H9 (cell line): ENCODE measurements around the gene PKMYT1. TPM values are rescaled to one million over a fixed set of nuclear protein-coding genes. Genes with fewer than 3 reads are reported as not detected.
A peak's percentile ranks its signal among the peaks of the same experiment; 100 is the strongest.

ENCODE experiments used
- DNase-seq: peaks from one replicate; pipeline ENCODE4 v3.0.0-alpha.2; 2017
- H2AFZ ChIP-seq: one replicate; pipeline ENCODE4 v1.6.1; 2013; ENCODE audit warnings: mild to moderate bottlenecking, low read length, control low read depth, moderate library complexity
- H2AK5ac ChIP-seq: 2 replicates; pipeline ENCODE4 v1.6.1; 2013; ENCODE audit warnings: low read length, control low read depth, mixed read lengths; ENCODE audit not compliant: insufficient read length
- H2BK120ac ChIP-seq: one replicate; pipeline ENCODE4 v1.6.1; 2013; ENCODE audit warnings: low read depth, mild to moderate bottlenecking, low read length, control low read depth, inconsistent platforms; ENCODE audit not compliant: poor library complexity, severe bottlenecking
- H2BK12ac ChIP-seq: 2 replicates; pipeline ENCODE4 v1.6.1; 2013; ENCODE audit warnings: low read length, control low read depth, mixed read lengths, low read depth; ENCODE audit not compliant: insufficient read length
- H2BK15ac ChIP-seq: 2 replicates; pipeline ENCODE4 v1.6.1; 2013; ENCODE audit warnings: low read depth, low read length, control low read depth
- H2BK20ac ChIP-seq: one replicate; pipeline ENCODE4 v1.6.1; 2013; ENCODE audit warnings: low read depth, mild to moderate bottlenecking, low read length, control low read depth, inconsistent platforms; ENCODE audit not compliant: poor library complexity, severe bottlenecking
- H2BK5ac ChIP-seq: 2 replicates; pipeline ENCODE4 v1.6.1; 2013; ENCODE audit warnings: low read length, control low read depth, mixed read lengths; ENCODE audit not compliant: insufficient read length
- H3K14ac ChIP-seq: 2 replicates; pipeline ENCODE4 v1.6.1; 2013; ENCODE audit warnings: low read length, control low read depth; ENCODE audit not compliant: insufficient read depth
- H3K18ac ChIP-seq: 2 replicates; pipeline ENCODE4 v1.6.1; 2013; ENCODE audit warnings: low read depth, mild to moderate bottlenecking, mixed read lengths, low read length, control low read depth; ENCODE audit not compliant: insufficient read length
- H3K23ac ChIP-seq: 2 replicates; pipeline ENCODE4 v1.6.1; 2013; ENCODE audit warnings: low read length, control low read depth, mixed read lengths, low read depth; ENCODE audit not compliant: insufficient read length
- H3K23me2 ChIP-seq: 2 replicates; pipeline ENCODE4 v1.6.1; 2013; ENCODE audit warnings: low read depth, mild to moderate bottlenecking, mixed read lengths, low read length, control low read depth; ENCODE audit not compliant: insufficient read length, poor library complexity, severe bottlenecking
- H3K27ac ChIP-seq: 2 replicates; pipeline ENCODE4 v1.5.1; 2013; ENCODE audit warnings: low read length, control low read depth, mixed read lengths, low read depth; ENCODE audit not compliant: insufficient read length
- H3K27me3 ChIP-seq: 2 replicates; pipeline ENCODE4 v1.6.1; 2013; ENCODE audit warnings: low read length, control low read depth, inconsistent platforms; ENCODE audit not compliant: insufficient read depth
- H3K4ac ChIP-seq: 2 replicates; pipeline ENCODE4 v1.6.1; 2013; ENCODE audit warnings: low read depth, mild to moderate bottlenecking, control low read depth, inconsistent platforms, low read length, moderate library complexity
- H3K4me1 ChIP-seq: 2 replicates; pipeline ENCODE4 v1.6.1; 2013; ENCODE audit warnings: low read length, control low read depth, inconsistent platforms; ENCODE audit not compliant: insufficient read depth
- H3K4me2 ChIP-seq: 2 replicates; pipeline ENCODE4 v1.6.1; 2013; ENCODE audit warnings: low read length, control low read depth, mixed read lengths; ENCODE audit not compliant: insufficient read length, insufficient read depth
- H3K56ac ChIP-seq: 2 replicates; pipeline ENCODE4 v1.6.1; 2013; ENCODE audit warnings: low read depth, mild to moderate bottlenecking, mixed read lengths, low read length, control low read depth; ENCODE audit not compliant: insufficient read length
- H3K79me1 ChIP-seq: 2 replicates; pipeline ENCODE4 v1.6.1; 2013; ENCODE audit warnings: low read depth, mild to moderate bottlenecking, moderate library complexity, low read length, control low read depth, inconsistent platforms; ENCODE audit not compliant: insufficient read depth, poor library complexity, severe bottlenecking
- H3K79me2 ChIP-seq: 2 replicates; pipeline ENCODE4 v1.6.1; 2013; ENCODE audit warnings: low read length, control low read depth, inconsistent platforms; ENCODE audit not compliant: insufficient read depth
- H3K9ac ChIP-seq: 2 replicates; pipeline ENCODE4 v1.6.1; 2013; ENCODE audit warnings: low read length, control low read depth, mixed read lengths; ENCODE audit not compliant: insufficient read length; ENCODE audit errors: extremely low read depth
- H3K9me3 ChIP-seq: one replicate; pipeline ENCODE4 v1.6.1; 2013; ENCODE audit warnings: low read depth, low read length, inconsistent platforms; ENCODE audit not compliant: control insufficient read depth
- H3T11ph ChIP-seq: one replicate; pipeline ENCODE4 v1.6.1; 2013; ENCODE audit warnings: mild to moderate bottlenecking, low read length, control low read depth, inconsistent platforms
- H4K20me1 ChIP-seq: one replicate; pipeline ENCODE4 v1.6.1; 2013; ENCODE audit not compliant: control insufficient read depth, insufficient read length, insufficient read depth
- H4K5ac ChIP-seq: 2 replicates; pipeline ENCODE4 v1.6.1; 2013; ENCODE audit warnings: low read depth, mild to moderate bottlenecking, mixed read lengths, low read length, control low read depth; ENCODE audit not compliant: insufficient read length
- H4K8ac ChIP-seq: replicated peaks from 2 replicates; pipeline ENCODE4 v1.6.1; 2013; ENCODE audit warnings: low read length, control low read depth, mixed read lengths, low read depth; ENCODE audit not compliant: insufficient read length
- H4K91ac ChIP-seq: 2 replicates; pipeline ENCODE4 v1.6.1; 2013; ENCODE audit warnings: low read depth, mild to moderate bottlenecking, moderate library complexity, mixed read lengths, low read length, control low read depth; ENCODE audit not compliant: insufficient read length
- H3K27ac Mint-ChIP-seq, 3 experiments: 2 replicates in 2 of 3; 3 replicates in 1 of 3; pipeline ENCODE4 v1.8.0; 2020 to 2021; ENCODE audit warnings: mixed read lengths in 3 of 3, mild to moderate bottlenecking in 1 of 3, moderate library complexity in 1 of 3
- H3K27me3 Mint-ChIP-seq: 2 replicates; pipeline ENCODE4 v1.8.0; 2021; ENCODE audit warnings: low read depth, mild to moderate bottlenecking, moderate library complexity, mixed read lengths
- H3K36me3 Mint-ChIP-seq, 3 experiments: 2 replicates in 2 of 3; 3 replicates in 1 of 3; pipeline ENCODE4 v1.8.0; 2020 to 2021; ENCODE audit warnings: low read depth in 3 of 3, mixed read lengths in 3 of 3; ENCODE audit not compliant: insufficient read depth in 1 of 3
- H3K4me1 Mint-ChIP-seq, 2 experiments: 2 replicates each; pipeline ENCODE4 v1.8.0; 2020; ENCODE audit warnings: mixed read lengths in 2 of 2
- H3K4me3 Mint-ChIP-seq, 2 experiments: 2 replicates in 1 of 2; 3 replicates in 1 of 2; pipeline ENCODE4 v1.8.0; 2020 to 2021; ENCODE audit warnings: mild to moderate bottlenecking in 2 of 2, mixed read lengths in 2 of 2, moderate library complexity in 1 of 2
- H3K9me3 Mint-ChIP-seq, 2 experiments: 2 replicates in 1 of 2; 3 replicates in 1 of 2; pipeline ENCODE4 v1.8.0; 2020; ENCODE audit warnings: mild to moderate bottlenecking in 2 of 2, mixed read lengths in 2 of 2, moderate library complexity in 1 of 2
- WGBS: extraction: QIAGEN DNeasy Blood & Tissue Kit; methylation state at CpG from one replicate; pipeline ENCODE4 v1.1.7; 2013; ENCODE audit warnings: missing lambda C conversion rate, low lambda C conversion rate, mixed read lengths; ENCODE audit not compliant: insufficient read length; ENCODE audit errors: extremely low coverage; 5-methylcytosine and 5-hydroxymethylcytosine counted together
- total RNA-seq: library from RNA; stranded (reverse); gene quantifications from 2 replicates; pipeline ENCODE4 v1.2.1, GENCODE V29; 2021
- TF ChIP-seq, protein P1 (sequence below): fragments of 200-600 bp; sonication (generic); conservative IDR thresholded peaks from 3 replicates; pipeline ENCODE4 v1.8.0; 2021; ENCODE audit warnings: antibody characterized with exemption, mild to moderate bottlenecking

The PKMYT1 gene
- total RNA-seq, 1 experiment from 2014 or later: 114 TPM

DNA sequence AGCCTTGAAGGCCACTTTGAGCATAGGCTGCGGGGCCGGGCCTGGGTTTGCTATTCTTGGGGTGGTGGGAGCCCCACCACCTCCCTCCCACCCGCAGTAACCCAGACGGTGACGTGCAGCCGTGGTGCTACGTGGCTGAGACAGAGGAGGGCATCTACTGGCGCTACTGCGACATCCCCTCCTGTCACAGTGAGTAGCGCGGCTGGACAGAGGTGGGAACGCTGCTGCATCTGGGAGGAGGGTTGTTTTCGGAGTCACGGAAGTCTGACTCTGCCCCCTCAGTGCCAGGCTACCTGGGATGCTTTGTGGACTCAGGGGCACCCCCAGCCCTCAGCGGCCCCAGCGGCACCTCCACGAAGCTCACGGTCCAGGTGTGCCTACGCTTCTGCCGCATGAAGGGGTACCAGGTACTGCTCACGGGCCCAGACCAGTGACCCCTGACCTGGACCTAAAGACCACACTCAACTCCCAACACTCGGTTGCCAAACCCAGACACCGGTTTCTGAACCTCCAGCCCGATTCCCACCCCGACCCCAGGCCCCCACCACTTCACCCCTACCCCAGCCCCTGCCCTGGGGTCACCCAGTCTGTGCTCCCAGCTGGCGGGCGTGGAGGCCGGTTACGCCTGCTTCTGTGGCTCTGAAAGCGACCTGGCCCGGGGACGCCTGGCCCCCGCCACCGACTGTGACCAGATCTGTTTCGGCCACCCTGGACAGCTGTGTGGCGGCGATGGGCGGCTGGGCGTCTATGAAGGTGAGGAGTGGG lies 14.0 kb downstream of the PKMYT1 start:
- H3K14ac ChIP-seq: no peak overlapping the region
- no peak overlapping the region for H3K18ac ChIP-seq
- H2BK120ac ChIP-seq: no peak overlapping the region
- peak; percentile 32 for DNase-seq
- no peak overlapping the region for H2BK5ac ChIP-seq
- no peaks in the 10 kb centered on the region for H3K79me1 ChIP-seq
- no peak overlapping the region for H3K9ac ChIP-seq
- peaks cover 3% of the 10 kb centered on the region for H4K20me1 ChIP-seq
- no peaks in the 10 kb centered on the region for H3K27me3 ChIP-seq
- H3K23me2 ChIP-seq: peaks cover 19% of the 10 kb centered on the region
- no peak overlapping the region for H3K23ac ChIP-seq
- Mint-ChIP-seq H3K4me1 (peaks cover 17 to 23% of the 10 kb centered on the region in 2 experiments), H3K36me3 (peaks cover 0 to 7% (median 3%) of the 10 kb centered on the region in 3 experiments; a peak in 3 of 7 replicates), H3K9me3 (no peaks in the 10 kb centered on the region; a peak in 1 of 5 replicates), H3K4me3 (no peak overlapping the region; a peak in 1 of 5 replicates), H3K27me3 (peaks cover 25% of the 10 kb centered on the region), H3K27ac (no peak overlapping the region)
- no peak overlapping the region for H2BK12ac ChIP-seq
- no peak overlapping the region for H4K5ac ChIP-seq
- no peak overlapping the region for H3K27ac ChIP-seq
- no peak overlapping the region for H3K56ac ChIP-seq
- no peak overlapping the region for H3K4me2 ChIP-seq
- H4K8ac ChIP-seq: no peak overlapping the region
- WGBS: no CpG with 5 or more reads among the region's 39 CpGs
- H2AFZ ChIP-seq: no peak overlapping the region
- no peaks in the 10 kb centered on the region for H3K79me2 ChIP-seq
- H3T11ph ChIP-seq: no peak overlapping the region
- no peak overlapping the region for H3K4ac ChIP-seq
- no peak overlapping the region for H2BK20ac ChIP-seq
- H3K9me3 ChIP-seq: no peaks in the 10 kb centered on the region
- no peak overlapping the region for H4K91ac ChIP-seq
- H3K4me1 ChIP-seq: no peaks in the 10 kb centered on the region; the same call in 1 of the 2 replicates
- TF ChIP-seq, protein P1, sequence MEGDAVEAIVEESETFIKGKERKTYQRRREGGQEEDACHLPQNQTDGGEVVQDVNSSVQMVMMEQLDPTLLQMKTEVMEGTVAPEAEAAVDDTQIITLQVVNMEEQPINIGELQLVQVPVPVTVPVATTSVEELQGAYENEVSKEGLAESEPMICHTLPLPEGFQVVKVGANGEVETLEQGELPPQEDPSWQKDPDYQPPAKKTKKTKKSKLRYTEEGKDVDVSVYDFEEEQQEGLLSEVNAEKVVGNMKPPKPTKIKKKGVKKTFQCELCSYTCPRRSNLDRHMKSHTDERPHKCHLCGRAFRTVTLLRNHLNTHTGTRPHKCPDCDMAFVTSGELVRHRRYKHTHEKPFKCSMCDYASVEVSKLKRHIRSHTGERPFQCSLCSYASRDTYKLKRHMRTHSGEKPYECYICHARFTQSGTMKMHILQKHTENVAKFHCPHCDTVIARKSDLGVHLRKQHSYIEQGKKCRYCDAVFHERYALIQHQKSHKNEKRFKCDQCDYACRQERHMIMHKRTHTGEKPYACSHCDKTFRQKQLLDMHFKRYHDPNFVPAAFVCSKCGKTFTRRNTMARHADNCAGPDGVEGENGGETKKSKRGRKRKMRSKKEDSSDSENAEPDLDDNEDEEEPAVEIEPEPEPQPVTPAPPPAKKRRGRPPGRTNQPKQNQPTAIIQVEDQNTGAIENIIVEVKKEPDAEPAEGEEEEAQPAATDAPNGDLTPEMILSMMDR: no peak
- H2AK5ac ChIP-seq: no peak overlapping the region
- H2BK15ac ChIP-seq: no peak overlapping the region
